HG03558 (cell line): ENCODE measurements around the gene CDH13.

Experiments used
- ATAC-seq: cut with Tn5 transposase; IDR thresholded peaks from one replicate; pipeline ENCODE4 v1.9.1; 2021; ENCODE audit warnings: moderate number of reproducible peaks; ENCODE audit not compliant: unreplicated experiment; ENCODE audit errors: extremely low read depth

The CDH13 gene

DNA sequence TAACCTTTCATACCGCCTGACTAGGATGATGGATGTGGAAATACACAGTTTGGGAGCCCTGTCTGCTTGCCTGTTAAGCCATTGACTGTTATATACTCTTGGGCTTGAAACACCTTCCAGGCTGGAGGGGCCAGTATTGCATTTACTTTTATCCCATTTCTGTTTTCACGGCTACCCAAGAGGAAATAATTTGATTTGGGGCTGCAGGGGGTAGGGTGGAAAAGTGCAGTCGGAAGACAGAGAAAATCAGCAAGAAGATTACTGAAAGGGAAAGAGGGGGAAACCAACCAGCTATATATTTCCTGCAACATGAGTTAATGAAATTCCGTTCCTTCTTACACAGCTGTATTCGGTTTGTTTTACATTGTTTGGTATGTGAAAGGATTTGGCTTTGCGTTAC, 202.5 kb downstream of the CDH13 start:
- no peak for ATAC-seq

GRCh38 chr16:82830944-82831343, 204.2 kb downstream of the CDH13 start:
- no peak for ATAC-seq

- no peak for ATAC-seq
Observed at GRCh38 chr16:82832821-82833220, 206.1 kb downstream of the CDH13 start.

- ATAC-seq, result no peak
Observed at GRCh38 chr16:82833378-82833993, 206.7 kb downstream of the CDH13 start.

- ATAC-seq, result no peak
Observed at GRCh38 chr16:82834151-82834815, 207.5 kb downstream of the CDH13 start.

DNA sequence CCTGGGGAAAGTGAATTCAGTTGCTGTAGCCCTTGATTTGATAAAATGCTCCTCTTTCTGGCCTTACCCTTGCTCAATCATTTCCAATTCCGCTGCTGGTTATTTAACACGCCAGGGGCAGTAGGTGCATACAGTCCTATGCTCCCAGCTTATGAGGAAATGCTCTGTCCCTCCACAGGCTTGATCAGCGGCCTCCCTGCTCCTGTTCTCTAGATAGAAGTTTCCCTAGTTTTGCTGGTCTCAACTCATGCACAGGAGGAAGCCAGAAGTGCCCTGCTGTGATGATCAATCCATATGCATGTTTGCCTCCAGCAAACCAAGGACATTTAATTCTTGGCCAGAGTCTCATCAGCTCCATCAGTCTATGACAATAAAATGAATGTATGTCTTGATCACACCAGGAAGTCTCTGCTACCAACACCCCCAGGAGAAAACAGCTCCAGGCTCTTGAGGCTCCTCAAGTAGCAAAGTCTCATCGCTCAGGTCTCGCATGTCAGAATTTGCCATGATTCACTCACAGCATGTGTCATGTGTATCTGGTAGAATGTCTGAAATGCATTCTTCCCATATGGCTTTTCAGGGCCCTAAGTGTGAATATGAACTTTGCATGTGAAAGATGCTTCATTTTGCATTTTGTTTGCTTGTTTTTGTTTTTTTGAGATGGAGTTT, 208.9 kb downstream of the CDH13 start:
- ATAC-seq, result no peak

GRCh38 chr16:82841108-82841507, 214.3 kb downstream of the CDH13 start:
- no peak for ATAC-seq

GRCh38 chr16:82843606-82844271, 217.0 kb downstream of the CDH13 start:
- ATAC-seq, result no peak

DNA sequence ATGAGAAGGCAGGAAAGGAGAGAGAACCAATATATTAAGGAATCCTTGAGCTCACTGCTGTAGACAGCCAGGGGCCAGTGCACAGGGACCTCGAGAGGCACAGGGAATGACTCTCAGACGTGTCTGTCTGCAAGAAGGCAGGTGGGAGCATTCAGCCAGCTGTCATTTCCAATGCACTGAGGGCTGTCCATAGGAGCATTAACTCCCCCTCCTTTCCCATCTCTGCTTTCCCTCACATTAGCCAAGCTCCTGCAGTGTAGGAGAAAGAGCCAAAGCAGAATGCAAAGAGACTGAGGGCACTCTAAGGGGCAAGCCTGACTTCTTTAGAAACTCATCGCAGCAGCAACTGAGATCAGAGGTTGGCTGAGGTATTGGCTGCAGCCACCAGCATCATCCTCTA, 218.3 kb downstream of the CDH13 start:
- ATAC-seq, result no peak

- ATAC-seq, result no peak
Observed at GRCh38 chr16:82846806-82847205, 220.0 kb downstream of the CDH13 start.

DNA sequence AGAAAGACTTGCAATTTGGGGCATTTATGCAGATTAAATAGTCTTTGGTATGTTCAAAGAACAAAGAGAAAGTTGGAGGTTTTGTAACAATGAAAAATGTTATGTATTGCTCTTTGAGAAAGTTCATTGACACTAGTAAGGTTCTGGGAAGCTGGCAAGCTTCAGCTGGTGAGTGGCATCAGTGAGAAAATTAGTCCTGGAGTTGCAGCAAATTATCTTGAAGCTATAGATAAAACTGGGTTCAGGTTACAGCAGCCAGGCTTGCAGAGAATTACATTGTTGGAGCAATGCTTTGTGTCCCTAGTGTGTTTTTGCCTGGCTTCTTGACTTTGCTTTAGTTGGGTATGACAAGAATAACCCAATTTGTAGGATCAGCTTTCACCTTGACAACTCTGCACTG, 221.2 kb downstream of the CDH13 start:
- ATAC-seq, result no peak

GRCh38 chr16:82852388-82853008, 225.7 kb downstream of the CDH13 start:
- no peak for ATAC-seq

- no peak for ATAC-seq
Observed at GRCh38 chr16:82855471-82855870, 228.7 kb downstream of the CDH13 start.

GRCh38 chr16:82857693-82858365, 231.1 kb downstream of the CDH13 start:
- ATAC-seq, result no peak

- no peak for ATAC-seq
Observed at GRCh38 chr16:82859662-82860061, 232.9 kb downstream of the CDH13 start.

- no peak for ATAC-seq
Observed at GRCh38 chr16:82860071-82860470, 233.3 kb downstream of the CDH13 start.

- no peak for ATAC-seq
Observed at GRCh38 chr16:82862057-82862456, 235.3 kb downstream of the CDH13 start.

DNA sequence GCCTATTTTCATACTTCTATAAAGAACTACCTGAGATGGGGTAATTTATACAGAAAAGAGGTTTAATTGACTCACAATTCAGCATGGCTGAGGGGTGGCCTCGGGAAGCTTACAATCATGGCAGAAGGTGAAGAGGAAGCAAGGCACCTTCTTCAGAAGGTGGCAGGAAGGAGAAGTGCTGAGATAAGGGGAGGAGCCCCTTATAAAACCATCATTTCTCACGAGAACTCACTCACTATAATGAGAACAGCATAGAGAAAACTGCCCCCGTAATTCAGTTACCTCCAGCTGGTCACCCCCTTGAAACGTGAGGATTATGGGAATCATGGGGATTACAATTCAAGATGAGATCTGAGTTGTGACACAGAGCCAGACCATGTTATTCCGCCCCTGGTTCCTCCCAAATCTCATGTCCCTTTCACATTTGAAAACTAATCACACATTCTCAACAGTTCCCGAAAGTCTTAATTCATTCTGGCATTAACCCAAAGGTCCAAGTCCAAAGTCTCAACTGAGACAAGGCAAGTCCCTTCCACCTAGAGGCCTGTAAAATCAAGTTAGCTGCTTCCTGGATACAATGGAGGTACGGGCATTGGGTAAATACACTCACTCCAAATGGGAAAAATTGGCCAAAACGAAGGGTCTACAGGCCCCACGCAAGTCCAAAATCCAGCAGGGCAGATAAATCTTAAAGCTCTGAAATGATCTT, 237.7 kb downstream of the CDH13 start:
- no peak for ATAC-seq

DNA sequence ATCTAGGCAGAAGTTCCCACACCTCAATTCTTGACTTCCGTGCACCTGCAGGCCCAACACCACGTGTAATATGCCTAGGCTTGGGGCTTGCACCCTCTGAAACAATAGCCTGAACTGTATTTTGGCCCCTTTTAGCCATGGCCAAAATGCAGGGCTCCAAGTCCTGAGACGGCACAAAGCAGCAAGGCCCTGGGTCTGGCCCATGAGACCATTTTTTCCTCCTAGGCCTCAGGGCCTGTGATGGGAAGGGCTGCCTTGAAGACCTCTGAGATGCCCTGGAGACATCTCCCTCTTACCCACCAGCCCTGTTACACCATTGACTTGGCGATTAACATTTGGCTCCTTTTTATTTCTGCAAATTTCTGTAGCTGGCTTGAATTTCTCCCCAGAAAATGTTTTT, 238.6 kb downstream of the CDH13 start:
- no peak for ATAC-seq

DNA sequence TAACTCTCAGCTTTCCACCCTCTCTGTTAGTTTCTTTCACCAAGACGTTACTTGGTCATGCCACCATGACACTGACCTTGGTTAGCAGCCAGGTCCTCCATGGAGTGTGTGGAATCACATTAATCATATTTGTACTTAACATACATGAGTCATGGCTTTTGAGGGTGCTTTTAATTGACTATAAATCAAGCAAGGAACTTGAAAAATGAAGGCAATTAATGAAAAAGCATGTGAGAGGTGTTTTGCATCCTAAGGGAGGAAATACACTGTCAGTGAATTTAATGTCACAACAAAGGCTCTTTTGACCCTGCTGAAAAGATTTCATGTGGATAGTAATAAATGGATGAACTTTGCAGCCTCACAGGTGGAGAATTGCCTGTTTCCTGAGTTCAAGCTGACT, 240.7 kb downstream of the CDH13 start:
- no peak for ATAC-seq
